ENCODE measurements around the gene OGFOD3. TPM values are rescaled to one million over a fixed set of nuclear protein-coding genes. Genes with fewer than 3 reads are reported as not detected.

The OGFOD3 gene
- total RNA-seq, 2 experiments from 2014 or later, result 22.0 to 25.0 TPM

DNA sequence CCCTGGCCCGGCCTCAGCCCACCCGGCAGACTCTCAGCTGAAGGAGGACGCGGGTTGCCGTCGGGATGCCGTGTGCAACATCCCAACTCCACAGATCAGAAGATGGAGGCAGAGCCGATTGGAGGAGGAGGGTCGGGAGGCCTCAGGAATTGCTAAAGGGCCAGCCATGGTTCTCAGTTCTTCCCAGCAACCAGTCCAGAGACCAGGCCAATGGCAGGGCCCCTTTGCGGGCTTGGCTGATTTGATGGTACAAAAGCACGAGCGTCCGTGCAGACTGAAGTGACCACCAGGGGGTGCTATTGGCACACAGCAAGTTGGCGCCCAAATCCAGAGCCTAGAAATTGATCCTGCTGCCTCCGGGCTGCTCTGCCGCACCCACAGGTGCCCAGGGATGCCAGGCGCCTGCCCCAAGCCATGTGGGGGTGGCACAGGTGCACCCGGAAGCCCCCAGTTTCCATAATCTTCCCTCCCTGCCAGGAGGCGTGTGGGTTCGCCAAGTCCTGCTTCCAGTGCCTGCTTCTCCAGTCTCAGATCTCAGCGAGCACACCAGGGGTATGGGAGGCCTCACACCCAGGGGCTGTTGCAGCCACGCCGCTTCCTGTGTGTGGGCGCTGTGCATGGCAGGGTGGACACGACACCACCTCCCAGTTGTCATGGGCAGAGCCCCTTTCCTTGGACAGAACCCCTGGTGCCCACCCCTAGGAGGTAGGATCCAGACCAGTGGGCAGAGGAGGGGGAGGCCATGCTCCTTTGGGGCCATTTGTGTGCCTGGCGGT is 66.5 kb downstream of the OGFOD3 start:
- POLR2A ChIA-PET, result interaction anchor here (1.0 to 1.1 kb wide), 2 partner anchors 16 to 30 kb away, joined by 3 read pairs; no protein-coding TSS in a partner anchor
- Mint-ChIP-seq H3K4me3 (no peak overlapping the region), H3K36me3 (ENCODE audit: low read depth) (no peaks in the 10 kb centered on the region), H3K27ac (no peak overlapping the region), H3K9me3 (no peaks in the 10 kb centered on the region), H3K4me1 (ENCODE audit: low read depth) (peaks cover 6% of the 10 kb centered on the region), H3K27me3 (peaks cover 8% of the 10 kb centered on the region)
- TF ChIP-seq, protein P1, sequence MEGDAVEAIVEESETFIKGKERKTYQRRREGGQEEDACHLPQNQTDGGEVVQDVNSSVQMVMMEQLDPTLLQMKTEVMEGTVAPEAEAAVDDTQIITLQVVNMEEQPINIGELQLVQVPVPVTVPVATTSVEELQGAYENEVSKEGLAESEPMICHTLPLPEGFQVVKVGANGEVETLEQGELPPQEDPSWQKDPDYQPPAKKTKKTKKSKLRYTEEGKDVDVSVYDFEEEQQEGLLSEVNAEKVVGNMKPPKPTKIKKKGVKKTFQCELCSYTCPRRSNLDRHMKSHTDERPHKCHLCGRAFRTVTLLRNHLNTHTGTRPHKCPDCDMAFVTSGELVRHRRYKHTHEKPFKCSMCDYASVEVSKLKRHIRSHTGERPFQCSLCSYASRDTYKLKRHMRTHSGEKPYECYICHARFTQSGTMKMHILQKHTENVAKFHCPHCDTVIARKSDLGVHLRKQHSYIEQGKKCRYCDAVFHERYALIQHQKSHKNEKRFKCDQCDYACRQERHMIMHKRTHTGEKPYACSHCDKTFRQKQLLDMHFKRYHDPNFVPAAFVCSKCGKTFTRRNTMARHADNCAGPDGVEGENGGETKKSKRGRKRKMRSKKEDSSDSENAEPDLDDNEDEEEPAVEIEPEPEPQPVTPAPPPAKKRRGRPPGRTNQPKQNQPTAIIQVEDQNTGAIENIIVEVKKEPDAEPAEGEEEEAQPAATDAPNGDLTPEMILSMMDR (IDR thresholded peaks at IDR 0.05), result peak; percentile 91
- CTCF ChIA-PET, result interaction anchor here (0.6 to 3.1 kb wide), 27 partner anchors 11 to 176 kb away, joined by 3 to 14 read pairs (median 4); partner anchors contain the start of genes HEXD, OGFOD3 and SECTM1
- intact Hi-C loops (cut with micrococcal nuclease), result loop anchor here (5.0 kb wide), 1 partner anchor 60 kb away; no protein-coding TSS in a partner anchor
- DNase-seq (peak; percentile 93), ATAC-seq (peak; percentile 82)

DNA sequence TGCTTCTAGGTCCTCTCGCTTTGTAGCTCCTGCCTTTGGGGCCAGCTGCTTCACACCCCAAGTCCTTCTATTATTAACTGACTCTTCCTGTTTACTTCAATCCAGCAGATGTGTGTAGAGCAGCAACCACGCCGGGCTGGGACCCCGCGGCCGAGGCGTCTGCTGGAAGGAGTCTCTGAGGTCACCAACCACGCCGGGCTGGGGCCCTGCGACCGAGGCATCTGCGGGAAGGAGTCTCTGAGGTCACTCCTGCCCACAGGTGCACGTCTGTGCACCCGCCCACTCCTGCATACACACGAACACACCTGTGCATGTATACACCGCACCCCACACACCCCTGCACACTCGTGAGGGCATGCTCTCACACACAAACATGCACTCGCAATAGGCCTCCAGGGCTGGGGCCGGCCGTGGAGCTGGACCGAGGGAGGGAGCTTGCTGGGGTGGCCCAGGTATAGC is 67.1 kb downstream of the OGFOD3 start:
- Mint-ChIP-seq H3K9me3 (no peaks in the 10 kb centered on the region), H3K36me3 (ENCODE audit: low read depth) (no peaks in the 10 kb centered on the region), H3K27me3 (peaks cover 10% of the 10 kb centered on the region), H3K4me3 (no peak overlapping the region), H3K4me1 (ENCODE audit: low read depth) (peaks cover 12% of the 10 kb centered on the region), H3K27ac (no peak overlapping the region)
- CTCF ChIA-PET, result interaction anchor here (0.6 to 3.1 kb wide), 23 partner anchors 11 to 255 kb away, joined by 3 to 14 read pairs (median 4); partner anchors contain the start of genes HEXD and OGFOD3
- TF ChIP-seq, protein P1 (IDR thresholded peaks at IDR 0.05), result no peak
- intact Hi-C loops (cut with micrococcal nuclease), result loop anchor here (5.0 kb wide), 1 partner anchor 61 kb away; no protein-coding TSS in a partner anchor
- DNase-seq (no peak), ATAC-seq (no peak)
- POLR2A ChIA-PET, result interaction anchor here (1.0 to 1.1 kb wide), 2 partner anchors 15 to 30 kb away, joined by 3 read pairs; no protein-coding TSS in a partner anchor

DNA sequence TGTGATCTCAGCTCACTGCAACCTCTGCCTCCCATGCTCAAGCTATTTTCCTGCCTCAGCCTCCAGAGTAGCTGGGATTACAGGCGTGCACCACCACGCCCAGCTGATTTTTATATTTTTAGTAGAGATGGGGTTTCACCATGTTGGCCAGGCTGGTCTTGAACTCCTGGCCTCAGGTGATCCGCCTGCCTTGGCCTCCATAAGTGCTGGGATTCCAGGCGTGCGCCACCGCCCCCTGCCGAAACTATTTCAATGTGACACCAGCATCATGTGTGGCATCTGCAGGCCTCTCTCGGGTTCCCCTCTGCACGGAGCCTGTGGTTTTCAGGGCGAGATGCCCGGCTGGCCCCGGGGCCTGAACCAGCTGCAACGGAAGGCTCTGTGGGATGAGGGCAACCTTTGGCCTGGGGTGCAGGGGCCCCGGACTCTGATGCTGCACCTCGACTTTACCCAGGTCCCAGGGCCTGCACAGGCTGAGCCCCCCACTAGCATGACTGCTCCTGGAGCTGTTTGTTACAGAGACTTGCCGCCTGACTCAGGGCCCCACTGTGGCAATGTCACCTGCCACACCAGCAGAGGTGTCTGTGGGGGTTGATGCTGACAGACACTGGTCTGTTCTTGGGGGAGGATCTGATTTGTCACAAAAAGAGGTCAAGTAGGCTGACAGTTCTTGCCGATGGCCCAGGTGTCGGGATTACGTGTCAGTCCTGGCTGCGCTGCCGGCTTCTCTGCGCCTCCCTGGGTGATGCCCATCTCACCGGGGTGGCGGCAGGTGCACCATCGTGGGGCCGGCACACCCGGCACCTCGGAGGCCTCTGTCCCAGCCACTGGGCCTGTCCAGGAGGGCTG is 68.0 kb downstream of the OGFOD3 start:
- no peak overlapping the region for H3K4me3 Mint-ChIP-seq

DNA sequence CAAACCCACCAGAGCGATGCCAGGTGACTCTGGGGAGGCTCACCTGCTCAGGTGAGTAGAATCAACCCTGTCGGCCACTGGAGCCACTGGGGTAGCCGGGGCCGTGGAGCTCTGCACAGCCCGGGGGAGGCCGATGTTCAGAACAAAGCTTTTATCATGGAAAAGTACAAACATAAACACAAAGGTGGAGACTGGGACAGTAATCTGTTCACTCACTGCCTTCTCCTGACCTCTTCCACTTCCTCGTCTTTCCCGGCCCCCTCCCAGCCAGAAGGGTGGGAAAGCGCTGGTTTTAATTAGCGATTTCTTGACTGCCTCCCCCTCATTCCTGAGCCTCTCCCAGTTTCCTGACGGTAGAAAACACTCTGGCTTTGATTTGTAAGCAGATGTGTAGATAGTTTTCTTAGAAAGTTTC is 69.1 kb downstream of the OGFOD3 start:
- no peak for DNase-seq
- Mint-ChIP-seq H3K27me3 (peaks cover 7% of the 10 kb centered on the region), H3K36me3 (ENCODE audit: low read depth) (no peaks in the 10 kb centered on the region), H3K4me3 (no peak overlapping the region), H3K9me3 (no peaks in the 10 kb centered on the region), H3K27ac (no peak overlapping the region), H3K4me1 (ENCODE audit: low read depth) (peaks cover 13% of the 10 kb centered on the region)
- TF ChIP-seq, protein P1 (IDR thresholded peaks at IDR 0.05), result no peak
- no peak for ATAC-seq
- intact Hi-C loops (cut with micrococcal nuclease), result no loop called here
- CTCF ChIA-PET, result interaction anchor here (0.8 to 3.1 kb wide), 7 partner anchors 17 to 76 kb away, joined by 3 to 14 read pairs (median 3); no protein-coding TSS in a partner anchor
- POLR2A ChIA-PET, result interaction anchor here (0.8 to 1.0 kb wide), 2 partner anchors 24 to 100 kb away, joined by 3 read pairs; no protein-coding TSS in a partner anchor

More for the DNA sequence above, 68.0 kb downstream of the OGFOD3 start:
- CTCF ChIA-PET, result interaction anchor here (0.6 to 3.1 kb wide), 25 partner anchors 9 to 255 kb away, joined by 3 to 14 read pairs (median 4); partner anchors contain the start of genes HEXD and OGFOD3
- H3K9me3 Mint-ChIP-seq, result no peaks in the 10 kb centered on the region
- DNase-seq (peak; percentile 81), ATAC-seq (peak; percentile 68)
- intact Hi-C loops (cut with micrococcal nuclease), result loop anchor here (5.0 kb wide), 1 partner anchor 62 kb away; no protein-coding TSS in a partner anchor
- POLR2A ChIA-PET, result interaction anchor here (0.8 to 1.1 kb wide), 3 partner anchors 23 to 67 kb away, joined by 3 read pairs; partner anchors contain the start of gene HEXD
- no peak overlapping the region for H3K27ac Mint-ChIP-seq
- peaks cover 13% of the 10 kb centered on the region for H3K4me1 Mint-ChIP-seq (ENCODE audit: low read depth)
- H3K36me3 Mint-ChIP-seq (ENCODE audit: low read depth), result no peaks in the 10 kb centered on the region
- peaks cover 9% of the 10 kb centered on the region for H3K27me3 Mint-ChIP-seq
- TF ChIP-seq, protein P1 (IDR thresholded peaks at IDR 0.05), result peak; percentile 36

All from activated CD8-positive, alpha-beta T cell treated with anti-CD3 and anti-CD28 coated beads for 36 hours (primary cell).